Stimulated activated CD8-positive, alpha-beta memory T cell treated with anti-CD3 and anti-CD28 coated beads, Interleukin-7, amount 100 ng/mL, for 1 hour (primary cell): ENCODE results near the gene SHROOM3.

ENCODE experiments used
- DNase-seq, 2 donors: peaks; one replicate each; pipeline ENCODE4 v3.0.0-alpha.2; 2020; ENCODE audit warnings: low read depth in 2 of 2

Gene SHROOM3

DNA sequence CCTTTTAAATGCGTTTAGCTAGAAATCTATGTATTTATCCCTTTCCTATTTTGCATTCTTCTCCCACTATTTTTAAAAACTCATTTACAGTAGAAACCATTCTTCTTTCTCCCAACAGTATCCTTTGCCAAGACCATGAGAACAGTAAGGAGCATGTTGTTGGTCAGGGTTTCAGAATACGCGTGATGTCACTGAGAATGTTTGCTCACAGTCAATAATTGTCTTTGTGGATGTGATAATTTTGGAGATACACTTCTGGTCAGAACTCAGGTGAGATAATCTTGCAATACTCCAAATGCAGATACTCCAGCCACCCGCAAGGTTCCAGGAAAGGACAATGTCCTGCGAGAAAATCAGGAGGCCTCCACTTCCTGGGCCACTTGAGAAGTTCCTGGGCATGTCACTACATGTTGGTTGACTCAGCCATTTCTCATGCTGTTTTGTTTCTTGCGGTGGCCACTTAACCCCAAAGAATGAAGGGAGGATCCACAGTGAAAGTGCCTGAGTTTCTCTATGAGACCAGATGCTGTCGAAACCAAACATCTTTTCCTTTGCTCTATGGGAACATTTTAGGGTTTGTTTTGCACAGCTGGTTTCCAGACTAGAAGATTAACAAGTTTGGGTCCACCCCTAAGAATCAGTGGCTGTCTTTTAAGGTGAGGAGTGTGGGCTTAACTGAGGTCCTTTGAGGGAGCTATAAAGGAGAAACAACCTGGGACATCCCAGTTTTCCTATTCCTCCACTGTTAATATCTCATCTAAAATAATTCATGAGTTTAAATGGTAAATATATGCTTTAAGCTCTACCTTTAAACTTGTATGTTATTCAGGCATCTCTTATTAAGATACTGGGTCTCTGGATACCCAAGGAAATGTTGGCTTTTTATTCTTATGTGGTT, 346.9 kb downstream of the SHROOM3 start:
- no peak for DNase-seq

- DNase-seq, result no peak
Observed at GRCh38 chr4:76782837-76783236, 347.8 kb downstream of the SHROOM3 start.

DNA sequence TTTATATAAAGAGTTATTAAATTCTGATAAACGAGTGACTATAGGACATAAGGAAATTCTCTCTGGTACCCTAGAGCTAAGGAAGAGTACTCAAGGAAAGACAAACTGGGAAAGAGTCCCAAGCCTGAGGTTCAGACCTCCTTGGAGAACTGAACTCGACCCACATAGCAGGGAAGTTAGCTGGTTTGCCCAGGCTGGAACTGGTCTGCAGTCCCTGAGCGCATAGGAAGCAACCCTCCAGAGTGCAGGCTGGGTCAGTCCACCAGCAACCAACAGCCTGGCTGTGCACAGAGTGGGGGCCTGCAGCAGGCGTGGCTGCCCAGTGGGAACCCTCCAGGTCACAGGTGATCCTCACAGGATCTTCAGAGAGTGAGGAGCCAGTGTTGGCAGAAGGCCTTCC, 348.8 kb downstream of the SHROOM3 start:
- DNase-seq, result no peak

- no peak for DNase-seq
Observed at GRCh38 chr4:76784237-76784636, 349.2 kb downstream of the SHROOM3 start.

DNA sequence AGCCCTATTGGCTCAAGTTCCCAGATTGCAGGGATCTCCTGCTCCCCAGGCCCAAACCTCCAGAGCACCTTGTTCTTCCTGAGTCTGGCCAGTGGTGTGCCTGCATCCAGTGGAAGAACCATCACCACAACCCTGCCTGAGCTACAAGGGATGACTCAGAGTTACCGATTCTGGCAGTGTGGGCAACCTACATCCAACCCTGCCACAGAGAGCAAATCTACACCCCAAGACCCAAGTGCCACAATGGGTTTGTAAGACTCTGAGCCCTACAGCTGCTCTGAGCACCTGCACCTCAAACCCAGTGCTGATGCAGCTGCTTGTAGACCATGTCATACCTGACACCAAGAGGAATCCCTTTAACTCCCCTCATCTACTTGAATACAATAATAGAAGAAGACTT, 352.9 kb downstream of the SHROOM3 start:
- DNase-seq, result no peak

DNA sequence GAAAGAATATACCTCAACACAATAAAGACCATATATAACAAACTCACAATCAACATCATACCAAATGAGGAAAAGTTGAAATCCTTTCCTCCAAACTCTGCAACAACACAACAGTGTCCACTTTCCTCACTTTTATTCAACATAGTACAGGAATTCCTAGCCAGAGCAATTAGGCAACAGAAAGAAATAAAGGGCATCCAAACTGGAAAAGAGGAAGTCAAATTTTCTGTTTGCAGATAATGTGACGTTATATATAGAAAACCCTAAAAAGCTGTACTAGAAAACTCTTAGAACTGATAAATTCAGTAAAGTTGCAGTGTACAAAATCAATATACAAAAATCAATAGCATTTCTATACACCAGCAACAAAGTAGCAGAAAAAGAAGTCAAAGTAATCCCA, 355.3 kb downstream of the SHROOM3 start:
- no peak for DNase-seq

DNA sequence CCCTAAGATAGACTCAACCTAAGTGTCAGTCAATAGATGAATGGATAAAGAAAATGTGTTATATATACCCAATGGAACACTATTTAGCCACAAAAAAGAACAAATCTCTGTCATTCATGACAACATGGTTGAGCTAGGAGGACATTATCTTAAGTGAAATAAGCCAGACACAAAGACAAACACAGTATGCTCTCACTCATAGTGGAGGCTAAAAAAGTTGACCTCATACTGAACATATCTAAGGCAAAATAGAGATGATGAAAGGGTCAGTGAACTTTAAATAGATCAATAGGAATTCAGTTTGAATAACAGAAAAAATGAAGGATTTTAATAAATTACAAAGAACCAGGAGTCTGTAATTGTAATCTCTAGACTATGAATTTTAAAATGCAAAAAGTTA, 356.4 kb downstream of the SHROOM3 start:
- no peak for DNase-seq

DNA sequence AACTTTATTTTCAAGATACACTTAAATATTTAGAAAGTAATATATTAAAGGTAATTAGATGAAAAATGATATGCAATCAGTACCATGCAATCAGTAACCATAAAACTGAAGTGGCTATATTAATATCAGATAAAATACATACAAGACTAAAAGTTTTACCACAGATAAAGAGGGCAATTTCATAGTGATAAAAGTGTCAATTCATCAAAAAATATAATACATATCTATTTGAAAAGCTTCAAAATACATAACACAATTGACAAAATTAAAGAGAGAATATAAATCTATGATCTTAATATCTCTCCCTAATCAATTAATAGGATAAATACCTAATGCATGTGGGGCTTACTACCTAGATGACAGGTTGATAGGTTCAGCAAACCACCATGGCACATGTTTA, 357.4 kb downstream of the SHROOM3 start:
- no peak for DNase-seq

GRCh38 chr4:76795243-76795642, 360.2 kb downstream of the SHROOM3 start:
- no peak for DNase-seq

DNA sequence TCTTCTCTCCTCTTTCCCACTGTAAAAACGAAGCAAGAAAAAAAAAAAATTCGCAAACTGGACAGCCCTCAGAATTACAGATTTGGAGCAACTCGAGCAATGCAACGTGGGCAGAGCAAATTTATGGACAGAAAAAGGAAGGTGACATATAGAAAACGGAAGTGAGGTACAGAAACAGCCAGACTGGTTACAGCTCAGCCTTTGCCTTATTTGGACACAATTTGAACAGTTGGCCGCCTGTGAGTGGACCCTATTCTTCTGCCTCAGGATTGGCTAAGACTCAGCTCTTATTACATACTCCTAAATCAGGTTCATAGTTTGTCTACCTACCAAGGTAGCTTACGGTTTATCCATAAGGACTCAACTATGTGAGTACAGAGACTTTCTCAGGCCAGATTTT, 364.1 kb downstream of the SHROOM3 start:
- DNase-seq, result no peak

DNA sequence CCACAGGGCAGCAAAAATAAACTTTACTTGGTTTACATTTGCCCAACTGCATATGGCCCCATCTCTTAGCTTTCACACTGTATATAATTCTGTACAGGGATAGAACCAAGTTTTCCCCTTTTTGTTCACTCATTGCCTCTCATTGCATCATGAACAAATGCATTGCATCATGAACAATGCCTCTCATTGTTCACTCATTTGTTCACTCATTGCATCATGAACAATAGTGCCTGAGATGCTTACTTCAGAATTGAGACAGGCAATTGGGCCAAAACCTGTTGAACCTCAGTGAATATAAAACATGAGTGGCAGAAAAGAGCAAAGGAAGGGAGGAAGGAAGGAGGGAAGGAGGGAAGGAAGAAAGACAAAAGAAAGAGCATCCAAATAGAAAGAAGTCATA, 364.7 kb downstream of the SHROOM3 start:
- no peak for DNase-seq

DNA sequence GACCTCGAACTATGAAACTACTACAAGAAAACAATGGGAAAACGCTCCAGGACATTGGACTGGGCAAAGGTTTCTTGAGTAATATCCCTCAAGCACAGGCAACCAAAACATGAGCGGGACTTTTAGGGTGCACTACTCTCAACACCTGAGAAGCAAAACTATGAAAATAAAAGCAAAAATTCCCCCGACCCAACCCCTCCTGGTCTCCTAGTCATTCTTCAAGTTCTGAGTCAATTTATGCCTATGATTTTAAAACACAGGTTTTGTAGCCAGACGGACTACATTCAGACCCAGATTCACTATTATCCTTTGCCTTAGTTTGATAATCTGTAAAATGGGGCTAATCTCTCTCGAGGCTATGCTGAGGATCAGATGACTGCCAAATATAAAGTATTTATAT, 365.9 kb downstream of the SHROOM3 start:
- DNase-seq, result no peak

- no peak for DNase-seq
Observed at GRCh38 chr4:76801621-76802235, 366.7 kb downstream of the SHROOM3 start.

DNA sequence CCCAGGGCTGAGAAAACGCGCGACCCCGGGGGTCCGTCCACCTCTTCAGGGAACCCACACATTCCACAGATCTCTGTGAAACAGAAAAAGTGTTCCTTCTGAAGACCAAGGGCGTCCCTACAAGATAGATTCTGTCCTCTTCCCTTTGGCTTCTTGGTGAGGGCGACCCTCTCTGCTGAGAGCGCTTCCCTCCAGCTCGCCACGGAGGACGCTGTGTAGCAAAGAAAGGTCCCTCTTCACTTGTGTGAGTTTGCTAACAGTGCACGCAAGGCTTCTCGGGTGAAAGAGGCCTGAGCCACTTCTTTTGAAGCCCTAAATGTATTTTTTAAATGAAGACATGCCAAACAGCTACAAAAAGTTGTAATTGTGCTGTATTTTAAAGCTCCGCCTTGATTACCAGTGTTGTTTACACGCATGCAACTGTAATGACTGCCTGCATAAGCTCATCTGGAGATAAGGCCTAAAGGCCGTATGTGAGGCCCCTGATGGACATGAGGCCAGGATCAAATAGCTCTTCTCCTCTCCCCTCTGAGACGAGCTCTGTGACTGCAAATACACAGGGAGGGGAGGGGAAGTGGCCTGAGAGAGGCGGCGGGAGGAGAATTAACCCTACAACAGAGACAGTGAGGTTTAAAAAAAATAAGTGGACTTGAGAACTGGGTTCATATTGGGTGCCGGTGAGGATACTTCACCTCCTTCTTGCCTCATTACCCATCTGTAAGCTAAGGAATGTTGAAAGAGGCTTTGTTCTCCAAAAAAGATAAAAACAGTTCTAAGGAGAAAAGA, 367.4 kb downstream of the SHROOM3 start:
- DNase-seq, result no peak

DNA sequence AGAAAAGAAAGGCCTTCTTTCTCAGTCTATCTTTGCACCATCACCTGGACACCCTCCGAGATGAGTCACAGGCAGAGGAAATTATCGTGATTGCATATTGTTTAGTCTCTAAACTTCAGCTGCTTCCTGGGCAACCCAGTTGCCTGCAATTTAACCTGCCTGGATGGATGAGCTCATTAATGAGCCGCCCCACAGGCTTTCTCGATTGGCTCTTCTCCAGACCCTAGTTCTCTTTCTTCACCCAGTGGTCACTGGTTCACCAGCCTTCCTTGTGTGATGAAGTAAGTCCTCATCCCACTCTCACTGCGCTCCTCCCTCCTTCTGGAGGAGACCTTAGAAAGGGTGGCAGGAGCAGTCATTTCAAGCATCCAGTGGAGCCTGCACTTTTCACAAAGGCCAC, 368.5 kb downstream of the SHROOM3 start:
- DNase-seq, result no peak

GRCh38 chr4:76804096-76804495, 369.1 kb downstream of the SHROOM3 start:
- no peak for DNase-seq

DNA sequence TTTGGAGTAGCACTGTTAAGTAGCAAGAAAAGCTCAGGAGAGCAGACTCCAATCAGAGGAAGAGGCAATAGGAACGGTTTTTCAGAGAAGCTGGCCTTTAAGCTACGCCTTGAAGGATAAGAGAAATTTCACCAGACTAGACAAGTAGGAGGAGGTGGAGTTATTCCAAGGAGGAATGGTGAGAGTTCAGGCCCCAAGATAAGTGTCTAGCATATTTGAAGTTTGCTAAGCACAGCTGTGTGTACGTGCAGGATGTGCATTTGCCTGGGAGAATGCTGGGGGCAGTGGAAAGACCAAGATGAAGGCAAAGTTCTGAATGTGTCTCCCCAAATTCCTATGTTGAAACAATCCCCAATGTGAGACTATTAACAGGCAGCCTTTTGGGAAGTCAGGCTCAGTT, 371.3 kb downstream of the SHROOM3 start:
- DNase-seq, result no peak

DNA sequence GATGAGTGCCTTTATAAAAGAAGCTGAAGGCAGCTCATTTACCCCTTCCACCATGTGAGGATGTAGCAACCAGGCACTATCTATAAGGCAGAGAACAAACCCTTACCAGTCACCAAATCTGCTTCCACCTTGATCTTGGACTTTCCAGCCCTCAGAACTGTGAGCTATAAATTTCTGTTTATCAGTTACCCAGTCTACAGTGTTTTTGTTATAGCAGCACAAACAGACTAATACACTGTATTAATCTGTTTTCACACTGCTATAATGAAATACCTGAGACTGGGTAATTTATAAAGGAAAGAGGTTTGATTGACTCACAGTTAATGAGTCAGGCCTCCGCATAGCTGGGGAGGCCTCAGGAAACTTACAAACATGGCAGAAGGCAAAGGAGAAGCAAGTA, 371.7 kb downstream of the SHROOM3 start:
- DNase-seq, result no peak

- DNase-seq, result no peak
Observed at GRCh38 chr4:76809594-76810305, 374.7 kb downstream of the SHROOM3 start.

GRCh38 chr4:76811604-76812412, 376.8 kb downstream of the SHROOM3 start:
- no peak for DNase-seq

GRCh38 chr4:76813070-76813469, 378.0 kb downstream of the SHROOM3 start:
- DNase-seq, result no peak
